NB4 (cell line): ENCODE results near the gene CETP.
A peak's percentile ranks its signal among the peaks of the same experiment; 100 is the strongest.
"Not testable (repeated sequence)": the region's sequence is repeated elsewhere in the genome, so short reads cannot be mapped to it uniquely, and the experiment has no call there.

ENCODE experiments used
- DNase-seq: peaks from one replicate; pipeline ENCODE4 v3.0.0; 2010; ENCODE audit warnings: low read depth
- H3K4me3 ChIP-seq: one replicate; pipeline ENCODE4 v1.5.1; 2011; ENCODE audit warnings: mild to moderate bottlenecking, low read depth, low read length, moderate library complexity
- MYC ChIP-seq: IDR thresholded peaks from 2 replicates; pipeline ENCODE4 v1.6.1; 2011; ENCODE audit warnings: low read depth, low read length
- POLR2A ChIP-seq: IDR thresholded peaks from 2 replicates; pipeline ENCODE4 v1.6.1; 2011; ENCODE audit warnings: mild to moderate bottlenecking; ENCODE audit not compliant: insufficient read length; ENCODE audit errors: extremely low read depth
- TF ChIP-seq, protein P1 (sequence below): IDR thresholded peaks from 2 replicates; pipeline ENCODE4 v1.6.1; 2011; ENCODE audit warnings: low read depth, low read length
- TF ChIP-seq, protein P2 (sequence below): IDR thresholded peaks from one replicate; pipeline ENCODE4 v1.5.1; 2012; ENCODE audit warnings: low read depth, low read length

CETP gene

GRCh38 chr16:56969769-56970168, 8.0 kb downstream of the CETP start:
- no peak for DNase-seq
- no peak for TF ChIP-seq MYC
- TF ChIP-seq POLR2A, result no peak
- TF ChIP-seq, protein P1, sequence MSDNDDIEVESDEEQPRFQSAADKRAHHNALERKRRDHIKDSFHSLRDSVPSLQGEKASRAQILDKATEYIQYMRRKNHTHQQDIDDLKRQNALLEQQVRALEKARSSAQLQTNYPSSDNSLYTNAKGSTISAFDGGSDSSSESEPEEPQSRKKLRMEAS, result no peak
- TF ChIP-seq, protein P2, sequence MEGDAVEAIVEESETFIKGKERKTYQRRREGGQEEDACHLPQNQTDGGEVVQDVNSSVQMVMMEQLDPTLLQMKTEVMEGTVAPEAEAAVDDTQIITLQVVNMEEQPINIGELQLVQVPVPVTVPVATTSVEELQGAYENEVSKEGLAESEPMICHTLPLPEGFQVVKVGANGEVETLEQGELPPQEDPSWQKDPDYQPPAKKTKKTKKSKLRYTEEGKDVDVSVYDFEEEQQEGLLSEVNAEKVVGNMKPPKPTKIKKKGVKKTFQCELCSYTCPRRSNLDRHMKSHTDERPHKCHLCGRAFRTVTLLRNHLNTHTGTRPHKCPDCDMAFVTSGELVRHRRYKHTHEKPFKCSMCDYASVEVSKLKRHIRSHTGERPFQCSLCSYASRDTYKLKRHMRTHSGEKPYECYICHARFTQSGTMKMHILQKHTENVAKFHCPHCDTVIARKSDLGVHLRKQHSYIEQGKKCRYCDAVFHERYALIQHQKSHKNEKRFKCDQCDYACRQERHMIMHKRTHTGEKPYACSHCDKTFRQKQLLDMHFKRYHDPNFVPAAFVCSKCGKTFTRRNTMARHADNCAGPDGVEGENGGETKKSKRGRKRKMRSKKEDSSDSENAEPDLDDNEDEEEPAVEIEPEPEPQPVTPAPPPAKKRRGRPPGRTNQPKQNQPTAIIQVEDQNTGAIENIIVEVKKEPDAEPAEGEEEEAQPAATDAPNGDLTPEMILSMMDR, result no peak
- no peak overlapping the region for H3K4me3 ChIP-seq

- DNase-seq, result peak; percentile 51
- no peak overlapping the region for H3K4me3 ChIP-seq
- TF ChIP-seq, protein P1, result no peak
- TF ChIP-seq MYC (no peak), POLR2A (no peak)
- TF ChIP-seq, protein P2, result no peak
These were observed 9.4 kb downstream of the CETP start for GRCh38 chr16:56970934-56971767.

DNA sequence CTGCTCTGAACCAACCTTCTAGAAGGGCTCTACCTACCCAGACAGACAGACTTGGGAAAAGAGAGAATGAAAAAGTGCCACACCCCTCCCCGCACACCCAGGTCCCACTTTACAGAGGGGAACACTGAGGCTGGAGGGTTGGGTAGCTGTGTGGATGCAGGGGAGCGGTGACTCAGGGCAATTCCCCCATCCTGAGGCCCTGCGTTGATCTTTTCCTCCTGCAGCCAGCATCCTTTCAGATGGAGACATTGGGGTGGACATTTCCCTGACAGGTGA, 10.0 kb downstream of the CETP start:
- no peak overlapping the region for H3K4me3 ChIP-seq
- TF ChIP-seq POLR2A (no peak), MYC (no peak)
- TF ChIP-seq, protein P1, result no peak
- TF ChIP-seq, protein P2, result no peak
- DNase-seq, result no peak

- TF ChIP-seq, protein P2, result no peak
- TF ChIP-seq POLR2A (no peak), MYC (no peak)
- TF ChIP-seq, protein P1, result no peak
- H3K4me3 ChIP-seq, result no peak overlapping the region
- no peak for DNase-seq
These were observed 10.9 kb downstream of the CETP start for GRCh38 chr16:56972403-56973293.

DNA sequence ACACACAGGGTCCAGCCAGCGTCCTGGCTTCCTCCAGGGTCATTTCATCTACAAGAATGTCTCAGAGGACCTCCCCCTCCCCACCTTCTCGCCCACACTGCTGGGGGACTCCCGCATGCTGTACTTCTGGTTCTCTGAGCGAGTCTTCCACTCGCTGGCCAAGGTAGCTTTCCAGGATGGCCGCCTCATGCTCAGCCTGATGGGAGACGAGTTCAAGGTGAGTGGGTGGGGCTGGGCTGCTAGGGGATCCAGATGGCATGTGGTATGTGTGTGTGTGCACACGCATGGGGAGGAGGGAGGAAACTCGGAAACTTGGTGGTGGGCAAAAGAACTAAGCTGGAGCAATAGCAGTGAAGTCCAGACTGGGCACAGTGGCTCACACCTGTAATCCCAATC, 11.5 kb downstream of the CETP start:
- H3K4me3 ChIP-seq, result no peak overlapping the region
- DNase-seq, result no peak
- TF ChIP-seq, protein P2, result no peak
- TF ChIP-seq MYC (no peak), POLR2A (no peak)
- TF ChIP-seq, protein P1, result no peak

- DNase-seq, H3K4me3 ChIP-seq: not testable (repeated sequence)
These were observed 12.1 kb downstream of the CETP start for GRCh38 chr16:56973899-56974298.
